Astrocyte (in vitro differentiated cells and primary cell): Measurements from ENCODE around the gene PLCXD3.

Experiments
- EZH2 ChIP-seq: IDR thresholded peaks from 2 replicates; pipeline ENCODE4 v1.6.1; 2012; ENCODE audit warnings: mild to moderate bottlenecking, low read length, inconsistent platforms; ENCODE audit not compliant: insufficient read depth
- TF ChIP-seq, protein P1 (sequence below): IDR thresholded peaks from 2 replicates; pipeline ENCODE4 v1.5.1; 2011; ENCODE audit warnings: low read depth, mild to moderate bottlenecking, inconsistent platforms, low read length, moderate library complexity; ENCODE audit not compliant: insufficient read depth

DNA sequence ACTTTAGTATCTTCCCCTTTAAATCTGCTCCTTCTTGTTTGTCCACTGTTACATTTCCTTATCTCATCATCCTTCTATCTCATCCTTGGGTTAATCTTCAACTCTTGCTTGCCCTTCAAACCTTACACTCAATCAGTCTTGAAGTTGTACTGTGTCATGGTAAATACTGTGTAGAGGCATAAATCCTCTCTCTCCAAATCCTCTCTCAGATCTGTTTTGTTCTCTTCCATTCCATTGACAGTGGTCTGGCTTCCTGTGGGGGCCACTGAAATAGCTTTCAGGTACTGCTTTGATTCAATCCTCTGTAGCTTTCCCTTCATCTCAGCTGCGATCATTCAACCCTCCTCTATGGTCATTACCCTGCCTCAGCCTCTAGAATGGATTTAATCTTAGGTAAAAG, 104.0 kb downstream of the PLCXD3 start:
- TF ChIP-seq, protein P1, sequence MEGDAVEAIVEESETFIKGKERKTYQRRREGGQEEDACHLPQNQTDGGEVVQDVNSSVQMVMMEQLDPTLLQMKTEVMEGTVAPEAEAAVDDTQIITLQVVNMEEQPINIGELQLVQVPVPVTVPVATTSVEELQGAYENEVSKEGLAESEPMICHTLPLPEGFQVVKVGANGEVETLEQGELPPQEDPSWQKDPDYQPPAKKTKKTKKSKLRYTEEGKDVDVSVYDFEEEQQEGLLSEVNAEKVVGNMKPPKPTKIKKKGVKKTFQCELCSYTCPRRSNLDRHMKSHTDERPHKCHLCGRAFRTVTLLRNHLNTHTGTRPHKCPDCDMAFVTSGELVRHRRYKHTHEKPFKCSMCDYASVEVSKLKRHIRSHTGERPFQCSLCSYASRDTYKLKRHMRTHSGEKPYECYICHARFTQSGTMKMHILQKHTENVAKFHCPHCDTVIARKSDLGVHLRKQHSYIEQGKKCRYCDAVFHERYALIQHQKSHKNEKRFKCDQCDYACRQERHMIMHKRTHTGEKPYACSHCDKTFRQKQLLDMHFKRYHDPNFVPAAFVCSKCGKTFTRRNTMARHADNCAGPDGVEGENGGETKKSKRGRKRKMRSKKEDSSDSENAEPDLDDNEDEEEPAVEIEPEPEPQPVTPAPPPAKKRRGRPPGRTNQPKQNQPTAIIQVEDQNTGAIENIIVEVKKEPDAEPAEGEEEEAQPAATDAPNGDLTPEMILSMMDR = no peak
- TF ChIP-seq EZH2 = no peak
